Astrocyte of the spinal cord (primary cell): ENCODE measurements around the gene RILPL1.

Source experiments
- DNase-seq: peaks from one replicate; pipeline ENCODE4 v3.0.0; 2011; ENCODE audit warnings: low read depth, low spot score
- H3K4me3 ChIP-seq: 2 replicates; pipeline ENCODE4 v1.5.1; 2011; ENCODE audit warnings: low read depth, mild to moderate bottlenecking, low read length, moderate library complexity
- CTCF ChIP-seq: IDR thresholded peaks from 2 replicates; pipeline ENCODE4 v1.5.1; 2012; ENCODE audit warnings: low read depth, mild to moderate bottlenecking, low read length, inconsistent platforms
- in situ Hi-C: cut with HindIII; loops from 2 replicates; pipeline ENCODE4 v1.10.0; 2017; ENCODE audit warnings: low sequenced_read_pairs

Gene RILPL1

GRCh38 chr12:123421314-123421713 is 112.2 kb downstream of the RILPL1 start:
- no peak for DNase-seq
- in situ Hi-C loops: no loop called here
- TF ChIP-seq CTCF: no peak
- H3K4me3 ChIP-seq: no peak overlapping the region
